Psoas muscle (tissue), 8 donors: ENCODE results near the gene KCNAB2. TPM values are rescaled to one million over a fixed set of nuclear protein-coding genes. Genes with fewer than 3 reads are reported as not detected.
A peak's percentile ranks its signal among the peaks of the same experiment; 100 is the strongest.

Source experiments
- ATAC-seq, 4 donors: fragments of 200-7000 bp; cut with Tn5 transposase; one replicate each; pipeline ENCODE4 v1.9.1; 2020; ENCODE audit warnings: moderate library complexity in 3 of 4, mild to moderate bottlenecking in 2 of 4
- DNase-seq, 2 donors: peaks; one replicate each; pipeline ENCODE4 v3.0.0-alpha.2; 2020
- H3K27ac ChIP-seq: fragments of 200-600 bp; one replicate; pipeline ENCODE4 v1.8.0; 2022
- H3K27me3 ChIP-seq, 3 donors: fragments of 200-600 bp in 1 of 3; one replicate each; pipeline versions ENCODE4 v1.6.1 to v1.8.0; 2013 to 2022; ENCODE audit warnings: low read length in 2 of 3, mild to moderate bottlenecking in 2 of 3, moderate library complexity in 1 of 3; ENCODE audit not compliant: insufficient read depth in 3 of 3
- H3K36me3 ChIP-seq, 2 donors: fragments of 200-600 bp in 1 of 2; one replicate each; pipeline versions ENCODE4 v1.6.1 to v1.8.0; 2013 to 2022; ENCODE audit warnings: low read depth in 1 of 2, mild to moderate bottlenecking in 1 of 2, moderate library complexity in 1 of 2; ENCODE audit not compliant: insufficient read depth in 1 of 2
- H3K4me1 ChIP-seq: fragments of 200-600 bp; one replicate; pipeline ENCODE4 v1.8.0; 2022
- H3K4me3 ChIP-seq: fragments of 200-600 bp; one replicate; pipeline ENCODE4 v1.8.0; 2022; ENCODE audit warnings: mild to moderate bottlenecking
- H3K9me3 ChIP-seq: fragments of 200-600 bp; one replicate; pipeline ENCODE4 v1.8.0; 2022
- WGBS, 3 donors: extraction: QIAGEN DNeasy Blood & Tissue Kit; methylation state at CpG; one replicate each; pipeline versions ENCODE4 v1.1.6 to v1.1.7; 2013; 5-methylcytosine and 5-hydroxymethylcytosine counted together
- intact Hi-C, 2 donors: fragments of 100-400 bp; cut with DNase I; formaldehyde crosslinking; loops; one replicate each; pipeline versions ENCODE4 v1.11.0 to v1.14.2; 2022
- polyA plus RNA-seq, 3 donors: library from polyadenylated mRNA; stranded (reverse); fragments of 200-250 nt; gene quantifications; one replicate each; pipeline ENCODE4 v1.2.3, GENCODE V29; 2013
- total RNA-seq, 4 donors: library from RNA; stranded (reverse); fragmentation: NEBNext Ultra II Directional in 2 of 4; extraction: Animal tissue kit (Norgen Biotek cat#: 25700) in 2 of 4; gene quantifications; one replicate each; pipeline versions ENCODE4 v1.2.1 to v1.2.4, GENCODE V29; 2021 to 2023
- TF ChIP-seq, protein P1 (sequence below): fragments of 200-600 bp; IDR thresholded peaks from one replicate; pipeline ENCODE4 v1.8.0; 2022; ENCODE audit warnings: antibody characterized with exemption
- donor health status: healthy with polysubstance abuse.
- donor health status: DM: no; HTN: no; CAD: no; lungs with moderate emphysema.
- donor health status: Bipolar disorder and iron deficiency.
- donor health status: healthy.
- donor health status: DM: yes; HTN: yes; CAD: no.
- donor health status: DM: no; HTN: no; CAD: no.
- donor health status: DM: no; HTN: no; CAD: no.
- donor health status: DM: yes; HTN: yes; CAD: no.

KCNAB2 gene
- total and polyA plus RNA-seq, 7 donors = 0.86 to 8.8 (median 2.1) TPM

- ATAC-seq (no peak), DNase-seq (peak in 1 of 2 donors; percentile 3)
- H3K4me3 ChIP-seq = no peak overlapping the region
- no peaks in the 10 kb centered on the region for H3K4me1 ChIP-seq
- TF ChIP-seq, protein P1, sequence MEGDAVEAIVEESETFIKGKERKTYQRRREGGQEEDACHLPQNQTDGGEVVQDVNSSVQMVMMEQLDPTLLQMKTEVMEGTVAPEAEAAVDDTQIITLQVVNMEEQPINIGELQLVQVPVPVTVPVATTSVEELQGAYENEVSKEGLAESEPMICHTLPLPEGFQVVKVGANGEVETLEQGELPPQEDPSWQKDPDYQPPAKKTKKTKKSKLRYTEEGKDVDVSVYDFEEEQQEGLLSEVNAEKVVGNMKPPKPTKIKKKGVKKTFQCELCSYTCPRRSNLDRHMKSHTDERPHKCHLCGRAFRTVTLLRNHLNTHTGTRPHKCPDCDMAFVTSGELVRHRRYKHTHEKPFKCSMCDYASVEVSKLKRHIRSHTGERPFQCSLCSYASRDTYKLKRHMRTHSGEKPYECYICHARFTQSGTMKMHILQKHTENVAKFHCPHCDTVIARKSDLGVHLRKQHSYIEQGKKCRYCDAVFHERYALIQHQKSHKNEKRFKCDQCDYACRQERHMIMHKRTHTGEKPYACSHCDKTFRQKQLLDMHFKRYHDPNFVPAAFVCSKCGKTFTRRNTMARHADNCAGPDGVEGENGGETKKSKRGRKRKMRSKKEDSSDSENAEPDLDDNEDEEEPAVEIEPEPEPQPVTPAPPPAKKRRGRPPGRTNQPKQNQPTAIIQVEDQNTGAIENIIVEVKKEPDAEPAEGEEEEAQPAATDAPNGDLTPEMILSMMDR = no peak
- intact Hi-C loops = no loop called here
- whole genome bisulfite sequencing, 3 donors = 70 to 78% (median 70%) methylated on average over 9 of the region's 9 CpGs
- H3K9me3 ChIP-seq = no peaks in the 10 kb centered on the region
- no peak overlapping the region for H3K27ac ChIP-seq
- H3K27me3 ChIP-seq = peaks cover 0 to 25% (median 9%) of the 10 kb centered on the region in 3 donors
- no peaks in the 10 kb centered on the region for H3K36me3 ChIP-seq
Observed at GRCh38 chr1:6102532-6102845, 56.8 kb downstream of the KCNAB2 start.

DNA sequence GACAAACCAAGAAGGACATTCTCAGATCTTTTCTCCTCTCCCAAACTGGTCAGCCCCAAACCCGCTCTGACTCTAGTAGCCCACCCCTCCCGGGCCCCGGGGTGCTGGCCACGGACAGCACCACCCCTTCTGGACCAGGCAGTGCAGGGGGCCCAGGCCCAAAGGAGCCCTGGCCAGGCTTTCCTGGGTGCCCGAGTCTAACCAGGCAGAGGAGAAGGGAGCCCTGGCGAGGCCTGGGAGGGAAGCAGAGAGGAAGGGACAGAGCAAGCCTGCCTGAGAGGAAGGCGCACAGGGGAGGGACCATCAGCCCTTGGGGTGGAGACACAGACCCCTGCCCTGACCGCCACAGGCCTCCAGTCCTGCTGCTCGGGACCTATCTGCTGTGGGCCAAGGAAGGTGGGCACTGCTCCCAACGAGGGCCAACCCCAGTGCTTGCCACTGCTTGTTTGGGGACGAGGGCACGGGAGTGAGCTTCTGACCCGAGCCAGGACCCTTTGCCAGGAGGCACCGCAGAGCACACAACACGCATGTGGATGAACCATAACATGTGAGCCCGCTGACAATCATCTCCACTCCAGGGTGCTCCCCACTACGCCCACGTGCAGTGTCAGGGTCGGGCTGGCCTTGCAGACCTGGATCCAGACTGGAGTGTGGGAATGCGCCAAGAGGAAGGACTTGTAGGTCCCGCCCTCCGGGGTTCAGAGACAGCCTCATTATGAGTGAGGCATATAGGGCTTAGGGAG is 57.6 kb downstream of the KCNAB2 start:
- Histone ChIP-seq H3K27me3 (peaks cover 0 to 25% (median 9%) of the 10 kb centered on the region in 3 donors), H3K27ac (no peak overlapping the region), H3K4me3 (no peak overlapping the region), H3K9me3 (no peaks in the 10 kb centered on the region), H3K4me1 (no peaks in the 10 kb centered on the region), H3K36me3 (no peaks in the 10 kb centered on the region)
- 70 to 77% (median 72%) methylated on average over 22 of the region's 22 CpGs for whole genome bisulfite sequencing, 3 donors
- ATAC-seq = no peak
- intact Hi-C loops = no loop called here
- TF ChIP-seq, protein P1 = no peak
- peak; percentile 9 to 32 for DNase-seq

DNA sequence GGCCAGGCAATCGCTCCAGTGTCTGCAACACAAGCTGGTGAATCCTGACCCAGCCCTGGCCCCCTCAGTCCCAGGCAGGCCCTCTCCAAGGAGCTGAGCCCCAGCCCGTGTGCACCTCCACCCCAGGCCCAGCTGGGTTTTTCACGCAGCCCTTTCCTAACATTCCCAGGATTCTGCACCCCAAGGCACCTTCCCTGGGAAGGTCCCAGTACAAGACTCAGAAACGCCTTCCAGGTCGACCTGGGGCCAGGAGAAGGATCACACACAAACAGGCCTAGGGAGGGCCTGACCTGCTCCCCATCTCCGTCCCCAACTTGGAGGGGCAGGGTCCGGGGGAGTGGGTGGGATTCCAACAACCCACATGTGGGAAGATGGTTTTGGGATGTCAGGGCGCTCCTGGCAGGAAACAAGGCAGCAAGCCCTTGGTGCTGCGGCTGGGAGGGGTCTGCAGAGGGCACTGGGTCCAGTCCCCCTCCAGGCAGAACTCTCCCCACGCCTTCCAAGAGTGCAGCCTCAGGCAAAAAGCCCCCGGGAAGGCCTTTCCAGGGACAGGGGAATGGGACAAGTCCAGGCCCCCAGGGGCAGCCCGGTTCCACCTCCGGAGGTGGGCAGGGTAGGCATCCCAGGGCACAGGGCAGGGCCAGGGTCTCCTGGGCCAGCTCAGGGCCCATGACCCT is 58.3 kb downstream of the KCNAB2 start:
- intact Hi-C loops = no loop called here
- Histone ChIP-seq H3K4me3 (no peak overlapping the region), H3K4me1 (no peaks in the 10 kb centered on the region), H3K27me3 (peaks cover 0 to 29% (median 9%) of the 10 kb centered on the region in 3 donors), H3K36me3 (no peaks in the 10 kb centered on the region), H3K27ac (no peak overlapping the region), H3K9me3 (no peaks in the 10 kb centered on the region)
- whole genome bisulfite sequencing, 3 donors = 69 to 73% (median 69%) methylated on average over 13 of the region's 13 CpGs
- DNase-seq = peak in 1 of 2 donors; percentile 31
- TF ChIP-seq, protein P1 = no peak
- ATAC-seq = no peak

DNA sequence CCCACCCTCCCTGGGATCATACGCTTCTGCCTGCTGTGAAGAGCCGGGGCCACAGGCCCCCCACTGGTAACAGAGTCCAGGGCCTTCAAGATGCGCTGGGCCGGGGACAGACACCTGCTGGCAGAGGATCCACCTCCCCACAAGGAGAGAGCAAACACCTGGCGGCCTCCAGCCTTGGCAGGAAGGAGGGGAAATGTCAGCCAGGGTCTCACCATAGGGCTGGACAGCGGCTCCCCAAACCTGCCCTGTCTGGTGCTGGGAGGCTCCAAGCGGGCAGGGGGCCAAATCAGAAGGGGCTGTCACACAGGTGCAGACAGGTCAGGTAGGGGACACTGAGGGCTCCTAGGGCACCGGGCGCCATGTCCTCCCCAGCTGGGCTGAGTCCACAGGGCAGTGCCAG is 58.9 kb downstream of the KCNAB2 start:
- Histone ChIP-seq H3K27me3 (peaks cover 0 to 35% (median 9%) of the 10 kb centered on the region in 3 donors), H3K9me3 (no peaks in the 10 kb centered on the region), H3K36me3 (no peaks in the 10 kb centered on the region), H3K27ac (no peak overlapping the region), H3K4me1 (no peaks in the 10 kb centered on the region), H3K4me3 (no peak overlapping the region)
- intact Hi-C loops = no loop called here
- ATAC-seq (no peak), DNase-seq (peak; percentile 8 to 41)
- TF ChIP-seq, protein P1 = no peak
- WGBS, 3 donors = 65 to 77% (median 74%) methylated on average over 9 of the region's 9 CpGs
